Kidney epithelial cell (primary cell): ENCODE data around the gene RANBP17. TPM values are rescaled to one million over a fixed set of nuclear protein-coding genes. Genes with fewer than 3 reads are reported as not detected.
"Not testable (repeated sequence)": the region's sequence is repeated elsewhere in the genome, so short reads cannot be mapped to it uniquely, and the experiment has no call there.

ENCODE experiments used
- DNase-seq: peaks from one replicate; pipeline ENCODE4 v3.0.0-alpha.2; 2010; ENCODE audit warnings: low read depth
- H3K27me3 ChIP-seq: 2 replicates; pipeline ENCODE4 v1.6.0; 2011; ENCODE audit warnings: low read length; ENCODE audit not compliant: control insufficient read depth, insufficient read depth
- H3K36me3 ChIP-seq: 2 replicates; pipeline ENCODE4 v1.5.1; 2011; ENCODE audit warnings: low read length; ENCODE audit not compliant: control insufficient read depth, insufficient read depth
- H3K4me3 ChIP-seq: 2 replicates; pipeline ENCODE4 v1.5.1; 2011; ENCODE audit warnings: low read depth, mild to moderate bottlenecking, control low read depth, low read length
- CTCF ChIP-seq: IDR thresholded peaks from 2 replicates; pipeline ENCODE4 v1.5.1; 2011; ENCODE audit warnings: mild to moderate bottlenecking, moderate library complexity, low read length, control low read depth, inconsistent platforms; ENCODE audit not compliant: insufficient read depth, poor library complexity, severe bottlenecking
- total RNA-seq: library from RNA; depleted of rRNA; stranded (reverse); fragments of >200 nt; gene quantifications from 2 replicates; pipeline ENCODE4 v1.2.3, GENCODE V29; 2015

RANBP17 gene
- total RNA-seq, 1 donor from 2014 or later, result 10.4 TPM

DNA sequence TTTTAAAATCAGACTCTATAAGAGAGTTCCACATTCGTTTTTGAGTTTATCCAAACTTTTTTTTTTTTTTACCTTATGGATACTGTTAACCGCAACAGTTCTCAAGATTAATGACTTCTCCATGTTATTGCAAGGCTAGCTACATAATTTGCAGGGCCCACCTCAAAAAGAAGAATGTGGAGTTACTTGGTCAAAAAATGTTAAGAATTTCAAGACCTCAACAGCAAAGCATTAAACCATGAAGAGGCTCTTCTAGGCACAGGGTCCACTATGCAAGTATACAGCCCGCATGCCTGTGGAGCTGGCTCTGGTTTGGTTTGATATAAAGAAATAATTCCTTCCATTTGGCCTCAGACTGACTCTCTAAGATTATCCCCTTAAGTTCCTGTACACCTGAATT lies 313.9 kb downstream of the RANBP17 start:
- Histone ChIP-seq H3K27me3 (no peaks in the 10 kb centered on the region), H3K4me3 (no peak overlapping the region), H3K36me3 (no peaks in the 10 kb centered on the region)
- DNase-seq, result no peak
- no peak for TF ChIP-seq CTCF

DNA sequence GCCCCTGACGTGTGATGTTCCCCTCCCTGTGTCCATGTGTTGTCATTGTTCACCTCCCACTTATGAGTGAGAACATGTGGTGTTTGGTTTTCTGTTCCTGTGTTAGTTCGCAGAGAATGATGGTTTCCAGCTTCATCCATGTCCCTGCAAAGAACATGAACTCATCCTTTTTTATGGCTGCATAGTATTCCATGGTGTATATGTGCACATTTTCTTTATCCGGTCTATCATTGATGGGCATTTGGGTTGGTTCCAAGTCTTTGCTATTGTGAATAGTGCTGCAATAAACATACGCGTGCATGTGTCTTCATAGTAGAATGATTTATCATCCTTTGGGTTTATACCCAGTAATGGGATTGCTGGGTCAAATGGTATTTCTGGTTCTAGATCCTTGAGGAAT lies 316.4 kb downstream of the RANBP17 start:
- not testable (repeated sequence) for H3K36me3 ChIP-seq, H3K27me3 ChIP-seq, H3K4me3 ChIP-seq, DNase-seq

DNA sequence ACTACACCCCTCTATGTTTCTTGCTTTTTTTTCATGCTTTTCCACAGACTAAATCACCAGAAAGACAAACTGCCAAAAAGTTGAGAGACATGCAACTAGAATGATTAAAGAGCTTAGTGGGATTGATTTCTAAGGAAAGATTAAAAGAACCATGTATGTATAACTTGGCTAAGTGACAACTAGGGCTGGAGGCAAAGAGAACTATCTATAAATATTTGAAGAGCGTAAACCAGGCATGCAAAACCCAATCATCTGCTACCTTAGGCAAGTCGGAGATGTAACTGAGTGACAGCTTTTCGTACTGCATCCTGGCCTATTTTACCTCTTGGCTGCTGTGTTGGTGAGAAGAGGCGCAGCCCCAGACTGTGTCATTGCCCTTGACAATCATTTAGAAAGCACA lies 326.2 kb downstream of the RANBP17 start:
- Histone ChIP-seq H3K4me3 (no peak overlapping the region), H3K27me3 (no peaks in the 10 kb centered on the region), H3K36me3 (no peaks in the 10 kb centered on the region)
- TF ChIP-seq CTCF, result no peak
- DNase-seq, result no peak

- Histone ChIP-seq H3K36me3 (no peaks in the 10 kb centered on the region), H3K4me3 (no peak overlapping the region), H3K27me3 (no peaks in the 10 kb centered on the region)
- TF ChIP-seq CTCF, result no peak
- DNase-seq, result no peak
These were observed 327.6 kb downstream of the RANBP17 start for GRCh38 chr5:171189442-171189841.

GRCh38 chr5:171192111-171192510 lies 330.3 kb downstream of the RANBP17 start:
- DNase-seq, result no peak
- Histone ChIP-seq H3K36me3 (no peaks in the 10 kb centered on the region), H3K4me3 (no peak overlapping the region), H3K27me3 (no peaks in the 10 kb centered on the region)
- TF ChIP-seq CTCF, result no peak

GRCh38 chr5:171201310-171201709 lies 339.5 kb downstream of the RANBP17 start:
- no peaks in the 10 kb centered on the region for H3K36me3 ChIP-seq

More at GRCh38 chr5:171201310-171201709, 339.5 kb downstream of the RANBP17 start:
- no peak for DNase-seq
- peaks cover 3% of the 10 kb centered on the region for H3K27me3 ChIP-seq
- TF ChIP-seq CTCF, result no peak
- no peak overlapping the region for H3K4me3 ChIP-seq
